SU-DHL-6 (cell line): ENCODE results near the gene KRT32.

ENCODE experiments used
- H2AFZ ChIP-seq: fragments of 200-600 bp; sonication (generic); 2 replicates; pipeline ENCODE4 v1.6.1; 2014; ENCODE audit warnings: low read depth, mild to moderate bottlenecking, moderate library complexity, mixed read lengths, antibody characterized with exemption, low read length; ENCODE audit not compliant: severe bottlenecking
- H3F3A ChIP-seq: fragments of 200-600 bp; shearing (Covaris generic); 2 replicates; pipeline ENCODE4 v1.6.0; 2016; ENCODE audit warnings: antibody characterized with exemption, mild to moderate bottlenecking; ENCODE audit not compliant: insufficient read depth
- H3K27ac ChIP-seq: fragments of 200-600 bp; sonication (generic); 2 replicates; pipeline ENCODE4 v1.5.1; 2016; ENCODE audit warnings: low read depth, mild to moderate bottlenecking, low read length, moderate library complexity, mixed read lengths
- H3K27me3 ChIP-seq: fragments of 200-600 bp; sonication (generic), shearing (Covaris generic); 2 replicates; pipeline ENCODE4 v1.6.0; 2014; ENCODE audit warnings: mild to moderate bottlenecking, low read length
- H3K36me3 ChIP-seq: fragments of 200-600 bp; sonication (generic); 2 replicates; pipeline ENCODE4 v1.6.1; 2014; ENCODE audit warnings: mild to moderate bottlenecking, low read length, mixed read lengths
- H3K4me2 ChIP-seq: fragments of 300-600, 200-600 bp; shearing (Covaris generic), sonication (generic); 2 replicates; pipeline ENCODE4 v1.6.0; 2014; ENCODE audit warnings: low read length, low read depth, mild to moderate bottlenecking; ENCODE audit not compliant: poor library complexity, severe bottlenecking
- H3K4me3 ChIP-seq: fragments of 200-600 bp; sonication (generic); 2 replicates; pipeline ENCODE4 v1.5.1; 2014; ENCODE audit warnings: antibody characterized with exemption, low read length, mild to moderate bottlenecking, mixed read lengths; ENCODE audit not compliant: insufficient read depth, poor library complexity, severe bottlenecking
- H3K79me2 ChIP-seq: fragments of 200-600 bp; sonication (generic); 2 replicates; pipeline ENCODE4 v1.6.1; 2014; ENCODE audit warnings: mild to moderate bottlenecking, low read length, moderate library complexity; ENCODE audit not compliant: insufficient read depth
- H3K9ac ChIP-seq: fragments of 200-600 bp; sonication (generic); 2 replicates; pipeline ENCODE4 v1.7.0; 2014; ENCODE audit warnings: mild to moderate bottlenecking, low read length
- H3K9me2 ChIP-seq: fragments of 200-600 bp; sonication (generic); replicated peaks from 2 replicates; pipeline ENCODE4 v1.6.1; 2014; ENCODE audit warnings: low read length; ENCODE audit not compliant: insufficient read depth
- H3K9me3 ChIP-seq: fragments of 200-600 bp; sonication (generic); 2 replicates; pipeline ENCODE4 v1.6.1; 2014; ENCODE audit warnings: low read length, mixed read lengths; ENCODE audit not compliant: insufficient read depth
- H4K20me1 ChIP-seq: fragments of 200-600 bp; sonication (generic); 2 replicates; pipeline ENCODE4 v1.6.1; 2014; ENCODE audit warnings: low read depth, mild to moderate bottlenecking, antibody characterized with exemption, low read length, moderate library complexity, mixed read lengths
- EZH2phosphoT487 ChIP-seq: fragments of 200-600 bp; sonication (generic), shearing (Covaris generic); conservative IDR thresholded peaks from 2 replicates; pipeline ENCODE4 v1.6.1; 2018; ENCODE audit warnings: mild to moderate bottlenecking, antibody characterized with exemption, low read length, moderate library complexity, mixed read lengths
- TF ChIP-seq, protein P1 (sequence below): fragments of 200-600 bp; sonication (generic); IDR thresholded peaks from one replicate; pipeline ENCODE4 v1.5.1; 2017; ENCODE audit warnings: antibody characterized with exemption, mild to moderate bottlenecking, low read length, moderate library complexity; ENCODE audit not compliant: insufficient read depth, poor library complexity, severe bottlenecking

KRT32 gene

GRCh38 chr17:41464682-41465081 is 2.5 kb downstream of the KRT32 start:
- H3K9me2 ChIP-seq, result no peaks in the 10 kb centered on the region
- no peaks in the 10 kb centered on the region for H3K27me3 ChIP-seq
- H3K4me3 ChIP-seq, result no peak overlapping the region
- no peak overlapping the region for H2AFZ ChIP-seq
- H3F3A ChIP-seq, result no peaks in the 10 kb centered on the region
- H3K9ac ChIP-seq, result no peak overlapping the region
- no peak for TF ChIP-seq EZH2phosphoT487
- TF ChIP-seq, protein P1, sequence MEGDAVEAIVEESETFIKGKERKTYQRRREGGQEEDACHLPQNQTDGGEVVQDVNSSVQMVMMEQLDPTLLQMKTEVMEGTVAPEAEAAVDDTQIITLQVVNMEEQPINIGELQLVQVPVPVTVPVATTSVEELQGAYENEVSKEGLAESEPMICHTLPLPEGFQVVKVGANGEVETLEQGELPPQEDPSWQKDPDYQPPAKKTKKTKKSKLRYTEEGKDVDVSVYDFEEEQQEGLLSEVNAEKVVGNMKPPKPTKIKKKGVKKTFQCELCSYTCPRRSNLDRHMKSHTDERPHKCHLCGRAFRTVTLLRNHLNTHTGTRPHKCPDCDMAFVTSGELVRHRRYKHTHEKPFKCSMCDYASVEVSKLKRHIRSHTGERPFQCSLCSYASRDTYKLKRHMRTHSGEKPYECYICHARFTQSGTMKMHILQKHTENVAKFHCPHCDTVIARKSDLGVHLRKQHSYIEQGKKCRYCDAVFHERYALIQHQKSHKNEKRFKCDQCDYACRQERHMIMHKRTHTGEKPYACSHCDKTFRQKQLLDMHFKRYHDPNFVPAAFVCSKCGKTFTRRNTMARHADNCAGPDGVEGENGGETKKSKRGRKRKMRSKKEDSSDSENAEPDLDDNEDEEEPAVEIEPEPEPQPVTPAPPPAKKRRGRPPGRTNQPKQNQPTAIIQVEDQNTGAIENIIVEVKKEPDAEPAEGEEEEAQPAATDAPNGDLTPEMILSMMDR, result no peak
- H3K36me3 ChIP-seq, result no peaks in the 10 kb centered on the region
- no peaks in the 10 kb centered on the region for H3K79me2 ChIP-seq
- no peaks in the 10 kb centered on the region for H3K9me3 ChIP-seq
- no peak overlapping the region for H3K4me2 ChIP-seq
- H4K20me1 ChIP-seq, result no peaks in the 10 kb centered on the region
- no peak overlapping the region for H3K27ac ChIP-seq

- H3F3A ChIP-seq, result no peaks in the 10 kb centered on the region
- no peaks in the 10 kb centered on the region for H3K79me2 ChIP-seq
- no peaks in the 10 kb centered on the region for H3K36me3 ChIP-seq
- no peaks in the 10 kb centered on the region for H3K9me3 ChIP-seq
- H3K27me3 ChIP-seq, result no peaks in the 10 kb centered on the region
- H2AFZ ChIP-seq, result no peak overlapping the region
- no peak overlapping the region for H3K27ac ChIP-seq
- H3K4me3 ChIP-seq, result no peak overlapping the region
- no peaks in the 10 kb centered on the region for H4K20me1 ChIP-seq
- TF ChIP-seq, protein P1, result no peak
- no peak for TF ChIP-seq EZH2phosphoT487
- H3K9ac ChIP-seq, result no peak overlapping the region
- no peaks in the 10 kb centered on the region for H3K9me2 ChIP-seq
- no peak overlapping the region for H3K4me2 ChIP-seq
Measured at GRCh38 chr17:41464173-41464572, 3.0 kb downstream of the KRT32 start.

DNA sequence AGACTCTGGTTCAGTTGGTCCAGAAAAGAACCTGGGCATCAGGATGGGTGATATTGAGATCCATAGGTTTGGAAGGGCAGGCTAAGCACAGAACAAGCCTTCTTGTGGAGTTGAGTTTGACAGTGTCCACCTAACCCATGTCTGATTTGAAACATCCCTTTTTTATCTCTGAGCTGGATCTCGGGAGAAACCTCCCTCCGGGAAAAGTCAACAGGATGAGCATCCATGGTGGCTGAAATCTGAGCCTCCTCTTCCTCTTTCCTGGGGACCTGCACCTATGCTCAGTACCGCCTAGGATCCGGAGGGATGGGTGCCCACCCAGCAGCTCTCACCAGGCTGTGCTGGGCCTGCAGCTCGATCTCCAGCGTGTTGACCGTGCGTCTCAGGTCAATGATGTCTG is 3.4 kb downstream of the KRT32 start:
- H3K4me3 ChIP-seq, result no peak overlapping the region
- TF ChIP-seq EZH2phosphoT487, result no peak
- TF ChIP-seq, protein P1, result no peak
- H3K4me2 ChIP-seq, result no peak overlapping the region
- H3F3A ChIP-seq, result no peaks in the 10 kb centered on the region
- no peaks in the 10 kb centered on the region for H3K36me3 ChIP-seq
- no peaks in the 10 kb centered on the region for H3K9me2 ChIP-seq
- H3K9me3 ChIP-seq, result no peaks in the 10 kb centered on the region
- no peak overlapping the region for H3K9ac ChIP-seq
- H3K79me2 ChIP-seq, result no peaks in the 10 kb centered on the region
- no peaks in the 10 kb centered on the region for H4K20me1 ChIP-seq
- H3K27me3 ChIP-seq, result no peaks in the 10 kb centered on the region
- H3K27ac ChIP-seq, result no peak overlapping the region
- no peak overlapping the region for H2AFZ ChIP-seq

DNA sequence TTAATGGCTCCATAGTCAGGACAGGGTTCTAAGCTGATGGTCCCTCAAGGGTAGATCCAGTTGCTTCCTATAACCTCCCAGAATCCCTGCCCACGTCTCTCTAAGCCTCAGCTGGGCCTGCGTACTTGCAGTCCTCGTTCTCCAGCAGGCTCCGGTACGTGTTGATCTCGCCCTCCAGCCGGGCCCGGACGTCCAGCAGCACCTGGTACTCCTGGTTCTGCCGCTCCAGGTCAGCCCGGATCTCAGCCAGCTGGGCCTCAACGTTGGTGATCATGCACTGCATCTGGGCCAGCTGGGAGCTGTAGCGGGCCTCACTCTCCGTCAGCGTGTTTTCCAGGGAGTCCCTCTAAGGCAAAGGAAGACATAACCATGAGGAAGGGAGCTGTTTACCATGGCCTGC is 4.5 kb downstream of the KRT32 start:
- H3K4me3 ChIP-seq, result no peak overlapping the region
- H3K27me3 ChIP-seq, result no peaks in the 10 kb centered on the region
- no peaks in the 10 kb centered on the region for H3F3A ChIP-seq
- no peak overlapping the region for H3K27ac ChIP-seq
- no peaks in the 10 kb centered on the region for H3K36me3 ChIP-seq
- no peak overlapping the region for H2AFZ ChIP-seq
- H3K9me2 ChIP-seq, result no peaks in the 10 kb centered on the region
- H3K4me2 ChIP-seq, result no peak overlapping the region
- H3K9me3 ChIP-seq, result no peaks in the 10 kb centered on the region
- H4K20me1 ChIP-seq, result no peaks in the 10 kb centered on the region
- no peak for TF ChIP-seq EZH2phosphoT487
- TF ChIP-seq, protein P1, result no peak
- H3K79me2 ChIP-seq, result no peaks in the 10 kb centered on the region
- no peak overlapping the region for H3K9ac ChIP-seq
